ENCODE measurements around the gene LGR5. TPM values are rescaled to one million over a fixed set of nuclear protein-coding genes. Genes with fewer than 3 reads are reported as not detected.

LGR5 gene
- total RNA-seq, 3 donors from 2014 or later: 1.5 to 6.7 (median 4.4) TPM

GRCh38 chr12:71452006-71452405 lies 12.4 kb downstream of the LGR5 start:
- ATAC-seq (no peak), DNase-seq (no peak)
- no peak overlapping the region for H3K4me3 ChIP-seq
- H3K36me3 ChIP-seq (ENCODE audit: low read depth): no peaks in the 10 kb centered on the region
- H3K9me3 ChIP-seq: no peaks in the 10 kb centered on the region
- intact Hi-C loops (cut with DNase I, micrococcal nuclease): no loop called here
- no peaks in the 10 kb centered on the region for H3K4me1 ChIP-seq (ENCODE audit: low read depth)
- no peak for TF ChIP-seq CTCF (IDR thresholded peaks at IDR 0.05)

- Histone ChIP-seq H3K36me3 (ENCODE audit: low read depth) (no peaks in the 10 kb centered on the region), H3K4me3 (no peak overlapping the region), H3K4me1 (ENCODE audit: low read depth) (no peaks in the 10 kb centered on the region), H3K9me3 (no peaks in the 10 kb centered on the region)
- ATAC-seq (peak; percentile 13), DNase-seq (no peak)
- intact Hi-C loops (cut with DNase I, micrococcal nuclease): no loop called here
- no peak for TF ChIP-seq CTCF (IDR thresholded peaks at IDR 0.05)
Measured at GRCh38 chr12:71455028-71455737, 15.6 kb downstream of the LGR5 start.

GRCh38 chr12:71456316-71456715 lies 16.7 kb downstream of the LGR5 start:
- no peak for TF ChIP-seq CTCF (IDR thresholded peaks at IDR 0.05)
- Histone ChIP-seq H3K9me3 (no peaks in the 10 kb centered on the region), H3K4me3 (no peak overlapping the region), H3K4me1 (ENCODE audit: low read depth) (no peaks in the 10 kb centered on the region), H3K36me3 (ENCODE audit: low read depth) (no peaks in the 10 kb centered on the region)
- ATAC-seq (no peak), DNase-seq (no peak)
- intact Hi-C loops (cut with DNase I, micrococcal nuclease): no loop called here

- ATAC-seq: no peak
- no peak for DNase-seq
- Histone ChIP-seq H3K36me3 (ENCODE audit: low read depth) (no peaks in the 10 kb centered on the region), H3K4me3 (no peak overlapping the region), H3K9me3 (no peaks in the 10 kb centered on the region), H3K4me1 (ENCODE audit: low read depth) (no peaks in the 10 kb centered on the region)
- no peak for TF ChIP-seq CTCF (IDR thresholded peaks at IDR 0.05)
- intact Hi-C loops (cut with DNase I, micrococcal nuclease): no loop called here
Measured at GRCh38 chr12:71456990-71457389, 17.4 kb downstream of the LGR5 start.

GRCh38 chr12:71460318-71460717 lies 20.7 kb downstream of the LGR5 start:
- TF ChIP-seq CTCF (IDR thresholded peaks at IDR 0.05): no peak
- intact Hi-C loops (cut with DNase I, micrococcal nuclease): no loop called here
- Histone ChIP-seq H3K4me1 (ENCODE audit: low read depth) (no peaks in the 10 kb centered on the region), H3K36me3 (ENCODE audit: low read depth) (no peaks in the 10 kb centered on the region), H3K9me3 (no peaks in the 10 kb centered on the region), H3K4me3 (no peak overlapping the region)
- DNase-seq (no peak), ATAC-seq (peak; percentile 19)
